Measurements from ENCODE around the gene BEAN1.

DNA sequence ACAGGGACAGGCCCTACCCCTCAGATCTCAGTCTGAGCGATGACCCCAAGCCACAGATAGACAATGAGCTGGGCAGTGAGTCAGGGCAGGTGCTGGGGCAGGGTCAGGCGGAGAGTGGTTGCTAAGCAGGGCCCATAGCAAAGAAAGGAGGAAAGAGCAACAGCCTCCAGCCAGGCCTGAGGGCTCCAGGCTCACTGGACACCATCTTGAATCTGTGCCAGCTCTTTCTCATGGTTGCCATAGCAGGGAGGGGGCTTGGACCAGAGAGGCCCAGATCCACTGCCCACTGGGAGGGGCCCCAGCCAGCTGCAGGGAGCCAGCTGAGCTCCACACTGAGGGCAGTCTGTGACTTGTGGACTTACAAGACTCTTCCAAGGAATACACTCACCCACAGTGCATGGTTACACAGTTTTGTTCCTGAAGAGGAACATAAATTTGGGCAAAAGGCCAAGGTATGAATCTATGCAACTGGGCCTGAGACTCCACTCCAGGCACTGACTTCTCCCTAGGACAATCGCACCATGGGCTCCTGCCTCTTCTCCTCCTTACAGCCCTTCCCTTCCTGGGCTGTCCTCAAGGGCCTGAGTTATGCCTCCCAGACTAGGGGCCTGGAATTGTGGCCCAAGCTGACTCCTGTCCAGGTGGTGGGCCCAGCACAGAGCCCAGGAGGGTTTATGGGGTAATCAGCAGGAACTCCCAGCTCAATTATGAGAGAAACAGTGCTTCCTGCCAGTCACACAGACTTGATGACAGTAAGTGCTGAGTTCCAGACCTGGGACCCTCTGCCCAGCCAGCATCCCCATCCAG is 59.9 kb downstream of the BEAN1 start:
- TF ChIP-seq CTCF (IDR thresholded peaks at IDR 0.05) (no peak), TEAD1 (CRISPR knock-in tag; IDR thresholded peaks at IDR 0.05) (no peak), NR2C2 (CRISPR knock-in tag; IDR thresholded peaks at IDR 0.05) (no peak), AR (CRISPR knock-in tag; IDR thresholded peaks at IDR 0.05) (no peak), ELF4 (CRISPR knock-in tag; IDR thresholded peaks at IDR 0.05; ENCODE audit: low read depth) (no peak), ATF3 (CRISPR knock-in tag; conservative IDR thresholded peaks at IDR 0.05) (no peak), TCF7 (CRISPR knock-in tag; IDR thresholded peaks at IDR 0.05; ENCODE audit: low read depth) (no peak), USF1 (CRISPR knock-in tag; IDR thresholded peaks at IDR 0.05) (no peak), CREB1 (CRISPR knock-in tag; IDR thresholded peaks at IDR 0.05) (no peak), SMAD4 (CRISPR knock-in tag; IDR thresholded peaks at IDR 0.05) (no peak), ZNF263 (CRISPR knock-in tag; IDR thresholded peaks at IDR 0.05; ENCODE audit: low read depth) (no peak), ATF2 (CRISPR knock-in tag; IDR thresholded peaks at IDR 0.05; ENCODE audit: borderline replicate concordance, low read depth) (no peak), FOXJ3 (CRISPR knock-in tag; IDR thresholded peaks at IDR 0.05; ENCODE audit: borderline replicate concordance) (no peak), CBFB (CRISPR knock-in tag; IDR thresholded peaks at IDR 0.05; ENCODE audit: low read depth) (no peak)

All from WTC11 (cell line).